GM10847 (cell line): ENCODE data around the gene KIF21A.

Experiments used
- POLR2A ChIP-seq: IDR thresholded peaks from 2 replicates; pipeline ENCODE4 v1.6.1; 2011; ENCODE audit not compliant: insufficient read length; ENCODE audit errors: extremely low read depth

KIF21A gene

DNA sequence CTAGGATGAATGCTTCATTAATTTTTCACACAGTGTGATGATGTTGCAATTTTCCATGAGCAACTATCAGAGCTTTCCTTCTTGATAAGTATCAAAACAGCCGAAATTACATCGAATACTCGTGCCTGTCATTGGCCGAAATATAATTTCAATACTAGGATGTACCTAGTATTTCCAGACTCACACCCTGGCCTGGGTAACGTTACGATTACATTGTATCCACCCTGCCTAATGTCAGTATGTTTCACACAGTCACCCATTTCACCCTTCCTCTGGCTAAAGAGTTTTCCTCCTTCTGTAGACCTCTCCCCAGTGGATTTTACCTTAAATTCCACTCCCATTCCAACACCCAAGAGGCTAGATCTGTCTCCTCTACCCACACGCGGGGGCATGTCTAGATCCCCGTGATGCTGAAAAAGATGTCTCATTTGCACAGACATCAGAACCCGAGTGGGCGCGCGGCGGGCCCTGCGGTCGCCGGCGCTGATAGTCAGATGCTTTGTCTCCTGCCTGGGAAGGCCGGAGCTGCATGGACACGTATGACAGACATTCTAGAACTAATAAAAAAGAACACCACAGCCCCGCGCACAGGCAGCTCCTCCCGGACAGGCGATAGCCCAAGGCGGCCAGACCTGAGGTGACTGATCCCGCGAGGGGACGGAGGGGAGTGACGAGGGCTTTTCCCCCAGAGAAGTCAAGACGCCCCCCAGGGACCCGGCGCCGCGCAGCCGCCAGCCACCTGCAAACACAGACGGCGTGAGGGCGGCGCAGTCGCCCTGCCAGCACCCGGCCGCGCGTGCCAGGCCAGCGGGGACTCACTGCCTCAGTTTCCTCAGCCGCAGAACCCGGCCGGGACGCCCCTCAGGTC is 723 bp downstream of the KIF21A start:
- TF ChIP-seq POLR2A: no peak

GRCh38 chr12:39441189-39441962 is 1.5 kb downstream of the KIF21A start:
- TF ChIP-seq POLR2A: no peak

GRCh38 chr12:39440781-39441180 is 2.1 kb downstream of the KIF21A start:
- no peak for TF ChIP-seq POLR2A

DNA sequence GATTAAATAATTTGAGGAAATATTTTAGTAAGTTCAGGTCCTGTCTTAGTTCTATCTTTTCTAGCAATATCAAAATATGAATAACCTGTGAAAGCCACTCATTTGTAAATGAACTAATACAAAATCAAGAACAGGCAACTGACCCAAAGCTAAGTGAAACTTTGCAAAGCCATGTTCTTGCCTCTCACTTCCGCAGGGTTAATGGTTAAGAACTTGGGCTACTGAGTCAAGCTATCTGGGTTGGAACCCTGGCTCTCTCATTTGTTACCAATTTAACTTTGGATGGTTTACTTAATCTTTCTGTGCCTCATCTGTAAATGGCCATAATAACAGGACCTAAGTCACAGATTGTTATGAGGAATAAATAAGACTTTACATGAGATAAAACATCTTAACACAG is 2.8 kb downstream of the KIF21A start:
- TF ChIP-seq POLR2A: no peak

- no peak for TF ChIP-seq POLR2A
Observed at GRCh38 chr12:39435531-39435930, 7.4 kb downstream of the KIF21A start.

DNA sequence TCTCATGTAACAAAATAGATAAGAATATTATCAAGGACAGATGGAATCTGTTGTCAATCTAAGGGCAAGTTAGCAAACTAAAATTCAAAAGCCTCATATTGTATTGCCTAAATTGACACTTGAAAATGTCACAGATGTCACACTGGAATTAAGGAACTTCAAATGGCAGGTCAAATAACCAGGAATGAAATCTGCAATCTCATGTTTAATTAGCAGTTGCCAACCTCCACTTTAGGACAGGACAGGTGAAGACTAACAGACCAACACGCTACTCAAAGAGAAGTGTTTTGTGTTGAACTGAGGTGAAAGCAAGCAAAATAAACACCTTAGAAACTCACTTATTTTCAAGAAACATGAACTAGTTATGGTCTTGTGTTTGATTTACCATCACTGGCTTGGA is 11.1 kb downstream of the KIF21A start:
- no peak for TF ChIP-seq POLR2A

DNA sequence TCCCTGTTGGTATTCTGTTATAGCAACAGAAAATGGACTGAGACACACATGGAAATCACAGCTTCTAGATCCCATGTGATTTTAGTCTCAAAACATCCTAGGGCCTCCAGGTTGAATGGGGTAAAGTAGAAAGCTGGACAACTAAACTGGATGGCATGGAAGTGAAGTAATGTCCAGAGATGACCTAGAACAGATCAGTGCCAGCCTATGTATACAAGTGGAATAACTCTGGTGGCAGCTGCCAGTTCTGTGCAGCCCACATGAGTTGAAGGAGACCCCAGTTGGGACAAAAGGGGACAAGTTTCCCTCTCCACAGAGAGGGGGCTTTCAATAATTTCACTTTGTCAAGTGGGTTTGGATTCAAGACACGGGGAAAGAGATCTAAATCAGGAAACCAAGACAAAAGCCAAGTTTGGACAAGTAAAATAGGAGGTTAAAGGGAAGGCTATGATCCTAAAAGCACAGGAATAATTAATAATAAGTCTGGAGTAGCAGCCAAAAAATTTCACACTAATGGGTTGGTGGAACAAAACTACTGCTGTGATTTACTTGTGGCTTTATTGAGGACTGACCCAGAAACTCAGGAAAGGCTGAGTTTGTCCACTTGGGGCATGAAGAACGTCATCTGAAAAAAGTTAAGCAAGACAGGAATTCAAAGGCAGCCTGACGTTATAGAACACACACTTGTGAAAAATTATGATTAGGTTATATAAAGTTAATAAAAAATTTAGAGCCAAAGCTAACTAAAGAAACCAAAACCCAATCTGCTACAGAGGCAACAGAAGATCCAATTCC is 11.7 kb downstream of the KIF21A start:
- TF ChIP-seq POLR2A: no peak

- no peak for TF ChIP-seq POLR2A
Observed at GRCh38 chr12:39429809-39430208, 13.1 kb downstream of the KIF21A start.

GRCh38 chr12:39427360-39427808 is 15.5 kb downstream of the KIF21A start:
- no peak for TF ChIP-seq POLR2A

DNA sequence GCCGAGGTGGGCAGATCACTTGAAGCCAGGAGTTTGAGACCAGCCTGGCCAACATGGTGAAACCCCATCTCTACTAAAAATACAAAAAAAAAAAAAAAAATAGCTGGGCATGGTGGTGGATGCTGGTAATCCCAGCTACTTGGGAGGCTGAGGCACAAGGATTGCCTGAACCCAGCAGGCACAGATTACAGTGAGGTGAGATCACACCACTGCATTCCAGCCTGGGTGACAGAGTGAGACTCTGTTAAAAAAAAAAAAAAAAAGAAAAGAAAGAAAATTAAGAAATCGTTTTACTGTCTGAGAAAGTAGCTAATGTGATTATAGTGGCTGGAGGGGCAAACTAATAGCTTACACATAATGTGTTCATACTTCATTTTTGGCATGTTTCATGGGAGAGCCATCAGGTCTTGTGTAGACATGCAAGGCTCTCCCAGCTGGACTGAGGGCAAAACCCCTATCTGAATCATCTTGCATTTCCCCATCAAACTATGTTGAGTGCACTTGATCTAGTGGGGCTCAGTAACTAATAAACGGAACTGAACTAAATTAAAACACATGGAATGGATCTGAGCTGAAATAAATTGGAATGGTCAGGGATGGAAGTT is 16.2 kb downstream of the KIF21A start:
- no peak for TF ChIP-seq POLR2A

DNA sequence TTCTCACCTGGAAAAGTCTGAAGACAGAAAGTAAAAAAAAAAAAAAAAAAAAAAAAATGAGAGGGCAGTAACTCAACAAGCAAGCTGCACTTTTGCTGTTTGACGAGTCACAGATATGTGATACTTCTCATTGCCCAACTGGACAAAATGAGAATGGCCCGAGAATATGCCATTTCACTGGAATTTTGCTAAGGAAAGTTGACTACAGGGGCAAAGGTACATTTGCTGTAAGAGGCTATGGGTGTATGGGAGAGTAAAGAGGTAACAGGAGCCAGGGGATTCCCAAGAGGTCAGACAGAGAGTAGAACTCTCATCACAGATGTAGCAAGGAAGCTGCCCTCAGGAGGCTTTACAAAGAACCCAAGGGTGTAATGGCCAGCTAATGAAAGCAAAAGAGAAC is 22.9 kb downstream of the KIF21A start:
- no peak for TF ChIP-seq POLR2A

DNA sequence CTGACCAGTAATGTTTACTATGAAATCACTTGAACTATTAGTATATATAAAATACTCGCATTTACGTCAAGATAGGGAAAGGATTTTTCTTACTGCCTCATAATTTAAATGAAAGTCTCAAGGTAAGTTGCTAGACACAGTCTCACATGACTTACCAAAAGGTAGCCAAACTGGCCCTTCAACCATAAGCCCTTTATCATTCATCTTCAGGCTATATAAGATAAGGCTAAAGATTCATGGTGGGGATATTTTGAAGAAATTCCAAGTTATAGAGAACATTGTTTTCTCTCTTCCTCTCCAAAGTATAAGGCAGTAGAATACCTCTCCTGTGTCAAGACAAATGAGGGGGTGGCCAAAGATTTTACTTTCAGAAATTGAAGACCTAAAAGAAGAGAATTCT is 23.4 kb downstream of the KIF21A start:
- no peak for TF ChIP-seq POLR2A

GRCh38 chr12:39417916-39418315 is 25.0 kb downstream of the KIF21A start:
- TF ChIP-seq POLR2A: no peak

GRCh38 chr12:39413836-39414771 is 28.8 kb downstream of the KIF21A start:
- no peak for TF ChIP-seq POLR2A
